Ovary (tissue), 3 donors: ENCODE data around the gene MIA.

Experiments
- EP300 ChIP-seq: sonication (generic); formaldehyde crosslinking; IDR thresholded peaks from one replicate; pipeline ENCODE4 v1.6.1; 2017; ENCODE audit warnings: antibody characterized with exemption
- POLR2A ChIP-seq: fragments of 450-650 bp; IDR thresholded peaks from one replicate; pipeline ENCODE4 v1.6.1; 2017; ENCODE audit warnings: antibody characterized with exemption, mild to moderate bottlenecking, moderate library complexity
- TF ChIP-seq, protein P1 (sequence below), 3 donors: fragments of 450-650 bp in 2 of 3; fragments of 200-600 bp in 1 of 3; IDR thresholded peaks; one replicate each; pipeline versions ENCODE4 v1.5.1 to v1.8.0; 2016 to 2022; ENCODE audit warnings: antibody characterized with exemption in 3 of 3, mild to moderate bottlenecking in 1 of 3
- donor health status: DM: no; HTN: no; CAD: no.

DNA sequence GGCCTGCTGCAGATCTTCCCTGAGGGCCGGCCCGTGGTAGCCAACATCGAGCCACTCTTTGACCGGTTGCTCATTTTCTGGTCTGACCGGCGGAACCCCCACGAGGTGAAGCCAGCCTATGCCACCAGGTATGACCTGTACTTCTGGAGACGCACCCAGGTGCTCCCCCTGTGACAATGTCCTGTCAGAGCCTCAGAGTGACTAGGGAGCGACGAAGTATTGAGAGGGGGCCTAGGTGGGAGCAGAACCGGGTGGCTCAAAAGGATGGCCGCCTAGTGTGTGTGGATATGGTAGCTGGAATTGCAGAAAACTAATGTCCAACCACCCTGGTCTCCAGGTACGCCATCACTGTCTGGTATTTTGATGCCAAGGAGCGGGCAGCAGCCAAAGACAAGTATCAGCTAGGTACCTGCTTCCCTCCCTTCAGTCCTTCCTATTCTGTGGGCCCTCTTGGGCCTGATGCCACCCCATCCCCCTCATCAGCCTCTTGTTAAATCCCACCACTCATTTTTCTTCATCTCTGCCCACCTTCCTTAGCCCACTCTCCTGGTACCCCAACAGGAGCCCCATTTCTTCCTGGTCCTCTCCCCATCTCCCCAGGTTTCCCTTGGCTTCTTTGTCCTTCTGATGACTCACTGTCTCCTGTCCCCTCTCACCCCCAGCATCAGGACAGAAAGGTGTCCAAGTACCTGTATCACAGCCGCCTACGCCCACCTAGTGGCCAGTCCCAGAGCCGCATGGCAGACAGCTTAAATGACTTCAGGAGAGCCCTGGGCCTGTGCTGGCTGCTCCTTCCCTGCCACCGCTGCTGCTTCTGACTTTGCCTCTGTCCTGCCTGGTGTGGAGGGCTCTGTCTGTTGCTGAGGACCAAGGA lies 32.1 kb downstream of the MIA start:
- no peak for TF ChIP-seq POLR2A
- TF ChIP-seq, protein P1, sequence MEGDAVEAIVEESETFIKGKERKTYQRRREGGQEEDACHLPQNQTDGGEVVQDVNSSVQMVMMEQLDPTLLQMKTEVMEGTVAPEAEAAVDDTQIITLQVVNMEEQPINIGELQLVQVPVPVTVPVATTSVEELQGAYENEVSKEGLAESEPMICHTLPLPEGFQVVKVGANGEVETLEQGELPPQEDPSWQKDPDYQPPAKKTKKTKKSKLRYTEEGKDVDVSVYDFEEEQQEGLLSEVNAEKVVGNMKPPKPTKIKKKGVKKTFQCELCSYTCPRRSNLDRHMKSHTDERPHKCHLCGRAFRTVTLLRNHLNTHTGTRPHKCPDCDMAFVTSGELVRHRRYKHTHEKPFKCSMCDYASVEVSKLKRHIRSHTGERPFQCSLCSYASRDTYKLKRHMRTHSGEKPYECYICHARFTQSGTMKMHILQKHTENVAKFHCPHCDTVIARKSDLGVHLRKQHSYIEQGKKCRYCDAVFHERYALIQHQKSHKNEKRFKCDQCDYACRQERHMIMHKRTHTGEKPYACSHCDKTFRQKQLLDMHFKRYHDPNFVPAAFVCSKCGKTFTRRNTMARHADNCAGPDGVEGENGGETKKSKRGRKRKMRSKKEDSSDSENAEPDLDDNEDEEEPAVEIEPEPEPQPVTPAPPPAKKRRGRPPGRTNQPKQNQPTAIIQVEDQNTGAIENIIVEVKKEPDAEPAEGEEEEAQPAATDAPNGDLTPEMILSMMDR (IDR thresholded peaks at IDR 0.05) = no peak
- TF ChIP-seq EP300 = no peak
